Activated effector memory CD4-positive, alpha-beta T cell treated with Interleukin-2 at 50 U/mL for 16 hours (primary cell): ENCODE measurements around the gene NSUN5.
"Not testable (repeated sequence)": the region's sequence is repeated elsewhere in the genome, so short reads cannot be mapped to it uniquely, and the experiment has no call there.

Experiments used
- DNase-seq: peaks from one replicate; pipeline ENCODE4 v3.0.0-alpha.2; 2020

Gene NSUN5

GRCh38 chr7:73266719-73267368, 41.8 kb downstream of the NSUN5 start:
- not testable (repeated sequence) for DNase-seq

- DNase-seq, result not testable (repeated sequence)
These were observed 46.2 kb downstream of the NSUN5 start for GRCh38 chr7:73262416-73262815.
